CD4-positive, CD25-positive, alpha-beta regulatory T cell (primary cell): ENCODE measurements around the gene CCAR1. TPM values are rescaled to one million over a fixed set of nuclear protein-coding genes. Genes with fewer than 3 reads are reported as not detected.
A peak's percentile ranks its signal among the peaks of the same experiment; 100 is the strongest.
"Not testable (repeated sequence)": the region's sequence is repeated elsewhere in the genome, so short reads cannot be mapped to it uniquely, and the experiment has no call there.

Source experiments
- ATAC-seq, 2 donors: fragments of 150-1000 bp; cut with Tn5 transposase; one replicate each; pipeline ENCODE4 v1.10.0; 2021; ENCODE audit warnings: low read depth in 2 of 2, moderate number of reproducible peaks in 2 of 2, moderate library complexity in 1 of 2
- DNase-seq, 3 donors: peaks; one replicate each; pipeline versions ENCODE4 v3.0.0 to v3.0.0-alpha.2; 2012 to 2022; ENCODE audit warnings: mixed read lengths in 1 of 3
- H3K27ac ChIP-seq: one replicate; pipeline ENCODE4 v1.7.0; 2013; ENCODE audit warnings: mild to moderate bottlenecking, low read length; ENCODE audit not compliant: insufficient read depth, poor library complexity, severe bottlenecking
- H3K27me3 ChIP-seq: one replicate; pipeline ENCODE4 v1.7.0; 2013; ENCODE audit warnings: low read length; ENCODE audit not compliant: control insufficient read depth, insufficient read depth
- H3K36me3 ChIP-seq: one replicate; pipeline ENCODE4 v1.7.0; 2013; ENCODE audit warnings: mild to moderate bottlenecking, low read length, moderate library complexity; ENCODE audit not compliant: control insufficient read depth, insufficient read depth
- H3K4me1 ChIP-seq: 2 replicates; pipeline ENCODE4 v1.7.0; 2013; ENCODE audit warnings: mild to moderate bottlenecking, low read length; ENCODE audit not compliant: insufficient read depth, control insufficient read depth, poor library complexity, severe bottlenecking
- H3K4me3 ChIP-seq: one replicate; pipeline ENCODE4 v1.7.0; 2013; ENCODE audit warnings: low read depth, mild to moderate bottlenecking, low read length, moderate library complexity
- H3K9me3 ChIP-seq, 2 experiments: 1 replicate in 1 of 2; 2 replicates in 1 of 2; pipeline ENCODE4 v1.7.0; 2013; ENCODE audit warnings: low read length in 2 of 2, mild to moderate bottlenecking in 1 of 2, moderate library complexity in 1 of 2; ENCODE audit not compliant: control insufficient read depth in 2 of 2
- H3K27ac Mint-ChIP-seq, 3 donors: one replicate each; pipeline ENCODE4 v1.8.0; 2020 to 2022; ENCODE audit warnings: mild to moderate bottlenecking in 3 of 3, mixed read lengths in 3 of 3, moderate library complexity in 2 of 3
- H3K27me3 Mint-ChIP-seq: one replicate; pipeline ENCODE4 v1.8.0; 2022; ENCODE audit warnings: mild to moderate bottlenecking, mixed read lengths
- H3K36me3 Mint-ChIP-seq: one replicate; pipeline ENCODE4 v1.8.0; 2020; ENCODE audit warnings: mixed read lengths
- H3K4me1 Mint-ChIP-seq, 4 donors: one replicate each; pipeline ENCODE4 v1.8.0; 2020 to 2022; ENCODE audit warnings: mixed read lengths in 4 of 4, mild to moderate bottlenecking in 1 of 4
- H3K4me3 Mint-ChIP-seq, 4 donors: one replicate each; pipeline ENCODE4 v1.8.0; 2020 to 2022; ENCODE audit warnings: mild to moderate bottlenecking in 4 of 4, mixed read lengths in 4 of 4, moderate library complexity in 3 of 4
- H3K9me3 Mint-ChIP-seq, 7 donors: one replicate each; pipeline ENCODE4 v1.8.0; 2020 to 2022; ENCODE audit warnings: mixed read lengths in 7 of 7, mild to moderate bottlenecking in 3 of 7, moderate library complexity in 2 of 7
- polyA plus RNA-seq, 4 donors: library from polyadenylated mRNA; unstranded; fragments of 300-500 nt; fragmentation: Illumina TruSeq; gene quantifications; one replicate each; pipeline ENCODE4 v1.2.3, GENCODE V29; 2021
- total RNA-seq: library from RNA; stranded (reverse); gene quantifications from one replicate; pipeline ENCODE4 v1.2.3, GENCODE V29; 2022

The CCAR1 gene
- total and polyA plus RNA-seq, 5 donors from 2014 or later: 24.0 to 86.6 (median 32.7) TPM

DNA sequence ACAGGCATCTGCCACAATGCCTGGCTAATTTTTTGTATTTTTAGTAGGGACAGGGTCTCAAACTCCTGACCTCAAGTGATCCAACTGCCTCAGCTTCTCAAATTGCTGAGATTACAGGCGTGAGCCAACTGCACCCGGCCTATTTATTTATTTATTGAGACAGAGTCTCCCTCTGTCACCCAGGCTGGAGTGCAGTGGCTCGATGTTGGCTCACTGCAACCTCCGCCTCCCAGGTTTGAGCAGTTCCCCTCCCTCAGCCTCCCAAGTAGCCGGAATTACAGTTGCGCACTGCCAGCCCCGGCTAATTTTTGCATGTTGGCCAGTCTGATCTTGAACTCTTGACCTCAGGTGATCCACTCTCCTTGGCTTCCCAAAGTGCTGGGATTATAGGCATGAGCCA lies 46.4 kb downstream of the CCAR1 start:
- not testable (repeated sequence) for H3K4me3 ChIP-seq, H3K27me3 Mint-ChIP-seq, H3K27ac Mint-ChIP-seq, H3K4me1 ChIP-seq, DNase-seq, ATAC-seq, H3K9me3 ChIP-seq, H3K9me3 Mint-ChIP-seq, H3K27me3 ChIP-seq, H3K27ac ChIP-seq, H3K4me3 Mint-ChIP-seq
- Mint-ChIP-seq H3K4me1 (peaks cover 4 to 23% (median 12%) of the 10 kb centered on the region in 4 donors), H3K36me3 (peaks cover 38% of the 10 kb centered on the region)
- peaks cover 81% of the 10 kb centered on the region for H3K36me3 ChIP-seq

- H3K4me3 Mint-ChIP-seq: no peak overlapping the region
- Histone ChIP-seq H3K4me3 (no peak overlapping the region), H3K36me3 (peaks cover 58% of the 10 kb centered on the region), H3K27ac (no peak overlapping the region), H3K9me3 (no peaks in the 10 kb centered on the region), H3K27me3 (no peaks in the 10 kb centered on the region), H3K4me1 (no peaks in the 10 kb centered on the region)
- peak overlapping the region in 2 of 3 donors; percentile 34 to 38 for H3K27ac Mint-ChIP-seq
- ATAC-seq: no peak
- H3K9me3 Mint-ChIP-seq: no peaks in the 10 kb centered on the region
- H3K36me3 Mint-ChIP-seq: peaks cover 55% of the 10 kb centered on the region
- DNase-seq: no peak
- H3K4me1 Mint-ChIP-seq: peaks cover 0 to 10% (median 4%) of the 10 kb centered on the region in 4 donors
- no peaks in the 10 kb centered on the region for H3K27me3 Mint-ChIP-seq
Observed at GRCh38 chr10:68781613-68782574, 60.9 kb downstream of the CCAR1 start.

- no peak overlapping the region for H3K4me3 ChIP-seq
- ATAC-seq: no peak
- H3K27me3 ChIP-seq: no peaks in the 10 kb centered on the region
- H3K9me3 ChIP-seq: no peaks in the 10 kb centered on the region
- Mint-ChIP-seq H3K9me3 (no peaks in the 10 kb centered on the region), H3K36me3 (peaks cover 47% of the 10 kb centered on the region), H3K27me3 (no peaks in the 10 kb centered on the region), H3K4me3 (no peak overlapping the region), H3K4me1 (peaks cover 0 to 10% (median 7%) of the 10 kb centered on the region in 4 donors), H3K27ac (no peak overlapping the region)
- H3K27ac ChIP-seq: no peak overlapping the region
- peaks cover 5% of the 10 kb centered on the region for H3K4me1 ChIP-seq
- DNase-seq: no peak
- H3K36me3 ChIP-seq: peaks cover 61% of the 10 kb centered on the region
Observed at GRCh38 chr10:68784476-68784875, 63.4 kb downstream of the CCAR1 start.

GRCh38 chr10:68787813-68788212 lies 66.8 kb downstream of the CCAR1 start:
- peak; percentile 44 to 45 for ATAC-seq

GRCh38 chr10:68790476-68790875 lies 69.4 kb downstream of the CCAR1 start:
- no peaks in the 10 kb centered on the region for H3K27me3 ChIP-seq
- H3K9me3 Mint-ChIP-seq: no peaks in the 10 kb centered on the region
- peaks cover 0 to 10% (median 5%) of the 10 kb centered on the region in 4 donors for H3K4me1 Mint-ChIP-seq
- no peak overlapping the region for H3K4me3 Mint-ChIP-seq
- peaks cover 71% of the 10 kb centered on the region for H3K36me3 ChIP-seq
- peaks cover 24% of the 10 kb centered on the region for H3K36me3 Mint-ChIP-seq
- H3K27ac Mint-ChIP-seq: no peak overlapping the region
- peaks cover 5% of the 10 kb centered on the region for H3K4me1 ChIP-seq
- H3K9me3 ChIP-seq: no peaks in the 10 kb centered on the region
- no peak overlapping the region for H3K4me3 ChIP-seq
- ATAC-seq (no peak), DNase-seq (no peak)
- no peak overlapping the region for H3K27ac ChIP-seq
- no peaks in the 10 kb centered on the region for H3K27me3 Mint-ChIP-seq

More at GRCh38 chr10:68787813-68788212, 66.8 kb downstream of the CCAR1 start:
- H3K4me1 Mint-ChIP-seq: peaks cover 0 to 10% (median 5%) of the 10 kb centered on the region in 4 donors
- peak overlapping the region in 2 of 3 donors; percentile 14 to 67 for H3K27ac Mint-ChIP-seq
- no peaks in the 10 kb centered on the region for H3K27me3 ChIP-seq
- no peak overlapping the region for H3K27ac ChIP-seq
- H3K4me3 ChIP-seq: peak overlapping the region; percentile 19
- peak in 2 of 3 donors; percentile 6 to 62 for DNase-seq
- no peaks in the 10 kb centered on the region for H3K27me3 Mint-ChIP-seq
- H3K4me3 Mint-ChIP-seq: peak overlapping the region in 1 of 4 donors; percentile 15
- peaks cover 78% of the 10 kb centered on the region for H3K36me3 ChIP-seq
- H3K9me3 ChIP-seq: no peaks in the 10 kb centered on the region
- no peaks in the 10 kb centered on the region for H3K9me3 Mint-ChIP-seq
- peaks cover 26% of the 10 kb centered on the region for H3K36me3 Mint-ChIP-seq
- H3K4me1 ChIP-seq: peaks cover 5% of the 10 kb centered on the region

GRCh38 chr10:68792115-68792514 lies 71.1 kb downstream of the CCAR1 start:
- no peak overlapping the region for H3K27ac ChIP-seq
- no peaks in the 10 kb centered on the region for H3K9me3 ChIP-seq
- H3K27me3 Mint-ChIP-seq: no peaks in the 10 kb centered on the region
- H3K4me1 Mint-ChIP-seq: peaks cover 0 to 6% (median 0%) of the 10 kb centered on the region in 4 donors
- peaks cover 18% of the 10 kb centered on the region for H3K36me3 Mint-ChIP-seq
- peaks cover 59% of the 10 kb centered on the region for H3K36me3 ChIP-seq
- H3K27ac Mint-ChIP-seq: no peak overlapping the region
- H3K9me3 Mint-ChIP-seq: no peaks in the 10 kb centered on the region
- H3K4me3 ChIP-seq: no peak overlapping the region
- ATAC-seq (no peak), DNase-seq (no peak)
- H3K4me3 Mint-ChIP-seq: no peak overlapping the region
- no peaks in the 10 kb centered on the region for H3K27me3 ChIP-seq
- H3K4me1 ChIP-seq: peaks cover 5% of the 10 kb centered on the region

DNA sequence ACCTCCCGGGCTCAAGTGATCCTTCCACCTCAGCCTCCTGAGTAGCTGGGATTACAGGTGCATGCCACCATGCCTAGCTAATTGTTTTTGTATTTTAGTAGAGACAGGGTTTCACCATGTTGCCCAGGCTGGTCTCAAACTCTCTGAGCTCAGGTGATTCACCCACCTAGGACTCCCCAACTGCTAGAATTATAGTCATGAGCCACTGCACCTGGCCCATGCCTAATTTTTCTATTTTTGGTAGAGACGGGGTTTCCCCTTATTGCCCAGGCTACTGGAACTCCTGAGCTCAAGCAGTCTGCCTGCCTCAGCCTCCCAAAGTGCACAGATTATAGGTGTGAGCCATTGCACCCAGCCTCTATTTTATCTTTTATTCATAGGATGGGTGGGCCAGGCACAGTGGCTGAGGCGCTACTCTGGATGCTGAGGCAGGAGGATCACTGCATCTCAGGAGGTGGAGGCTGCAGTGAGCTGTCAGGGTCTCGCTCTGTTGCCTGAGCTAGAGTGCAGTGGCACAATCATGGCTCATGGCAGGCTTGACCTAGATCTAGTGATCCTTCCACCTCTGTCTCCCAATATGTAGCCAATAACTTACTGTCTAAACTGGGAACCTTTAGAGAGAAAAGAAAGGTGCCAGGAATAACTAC lies 75.0 kb downstream of the CCAR1 start:
- Mint-ChIP-seq H3K27ac (no peak overlapping the region), H3K4me3 (no peak overlapping the region), H3K9me3 (no peaks in the 10 kb centered on the region), H3K36me3 (peaks cover 19% of the 10 kb centered on the region), H3K4me1 (no peaks in the 10 kb centered on the region), H3K27me3 (no peaks in the 10 kb centered on the region)
- no peaks in the 10 kb centered on the region for H3K27me3 ChIP-seq
- no peaks in the 10 kb centered on the region for H3K9me3 ChIP-seq
- no peak for DNase-seq
- peaks cover 25% of the 10 kb centered on the region for H3K36me3 ChIP-seq
- no peaks in the 10 kb centered on the region for H3K4me1 ChIP-seq
- H3K27ac ChIP-seq: no peak overlapping the region
- no peak for ATAC-seq
- H3K4me3 ChIP-seq: no peak overlapping the region
